ENCODE results near the gene AGAP1.

DNA sequence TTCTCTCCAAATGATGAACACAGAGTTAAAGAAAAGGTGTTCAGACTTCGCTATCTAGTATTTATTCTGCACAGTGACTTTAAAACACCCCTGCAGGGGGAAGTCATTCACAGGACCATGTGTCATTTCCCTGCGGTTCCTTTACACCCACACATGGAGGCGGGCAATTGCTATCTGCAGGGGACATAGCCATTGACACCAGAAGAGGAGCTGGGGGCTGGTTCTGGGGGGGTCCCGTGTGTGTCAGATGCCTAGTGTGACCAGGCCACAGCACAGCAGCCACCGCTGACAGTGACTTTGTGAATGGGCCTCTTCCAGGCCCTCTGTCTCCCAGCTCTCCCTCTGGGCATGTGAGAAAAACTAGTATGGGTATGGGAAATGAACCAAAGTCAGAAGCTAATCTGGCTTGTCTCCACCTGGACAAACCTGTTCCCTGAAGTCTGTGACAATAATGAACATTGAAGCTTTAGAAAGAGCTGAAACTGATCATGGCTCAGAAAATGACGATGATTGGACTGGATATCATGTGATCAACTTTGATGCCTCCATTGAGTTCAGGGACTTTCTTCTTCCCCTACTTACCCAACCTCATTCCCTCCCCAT lies 681.8 kb downstream of the AGAP1 start:
- TF ChIP-seq, protein P1, sequence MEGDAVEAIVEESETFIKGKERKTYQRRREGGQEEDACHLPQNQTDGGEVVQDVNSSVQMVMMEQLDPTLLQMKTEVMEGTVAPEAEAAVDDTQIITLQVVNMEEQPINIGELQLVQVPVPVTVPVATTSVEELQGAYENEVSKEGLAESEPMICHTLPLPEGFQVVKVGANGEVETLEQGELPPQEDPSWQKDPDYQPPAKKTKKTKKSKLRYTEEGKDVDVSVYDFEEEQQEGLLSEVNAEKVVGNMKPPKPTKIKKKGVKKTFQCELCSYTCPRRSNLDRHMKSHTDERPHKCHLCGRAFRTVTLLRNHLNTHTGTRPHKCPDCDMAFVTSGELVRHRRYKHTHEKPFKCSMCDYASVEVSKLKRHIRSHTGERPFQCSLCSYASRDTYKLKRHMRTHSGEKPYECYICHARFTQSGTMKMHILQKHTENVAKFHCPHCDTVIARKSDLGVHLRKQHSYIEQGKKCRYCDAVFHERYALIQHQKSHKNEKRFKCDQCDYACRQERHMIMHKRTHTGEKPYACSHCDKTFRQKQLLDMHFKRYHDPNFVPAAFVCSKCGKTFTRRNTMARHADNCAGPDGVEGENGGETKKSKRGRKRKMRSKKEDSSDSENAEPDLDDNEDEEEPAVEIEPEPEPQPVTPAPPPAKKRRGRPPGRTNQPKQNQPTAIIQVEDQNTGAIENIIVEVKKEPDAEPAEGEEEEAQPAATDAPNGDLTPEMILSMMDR (IDR thresholded peaks at IDR 0.05; ENCODE audit: insufficient read depth, low read depth, low read length): no peak
- no peak for TF ChIP-seq EZH2 (IDR thresholded peaks at IDR 0.05; ENCODE audit: insufficient read depth, low read length)
